Inferior parietal cortex (tissue), 1 donor: ENCODE measurements around the gene LITAF.
"Not testable (repeated sequence)": the region's sequence is repeated elsewhere in the genome, so short reads cannot be mapped to it uniquely, and the experiment has no call there.

Experiments
- DNase-seq: peaks from one replicate; pipeline ENCODE4 v3.0.0-alpha.2; 2016; ENCODE audit errors: extremely low spot score

Gene LITAF

DNA sequence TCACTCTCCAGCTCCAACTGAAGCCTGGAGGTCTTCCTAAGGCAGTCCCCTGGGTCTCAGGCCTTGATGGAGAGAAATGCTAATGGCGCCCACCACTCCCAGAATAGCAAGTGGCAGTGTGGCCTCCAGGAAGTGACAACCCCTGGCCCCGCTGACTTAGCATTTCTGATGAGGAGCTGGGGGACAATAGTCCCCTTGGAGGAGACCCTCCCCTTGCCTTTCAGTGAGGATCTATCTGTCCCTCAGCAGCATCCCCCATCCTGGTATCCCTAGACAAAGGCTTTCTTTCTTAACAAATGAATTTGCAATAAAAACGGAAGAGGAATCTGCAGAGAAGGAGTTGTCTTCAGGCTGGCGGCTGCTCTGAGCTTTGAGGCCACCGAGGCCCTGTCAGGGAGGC is 68.8 kb downstream of the LITAF start:
- no peak for DNase-seq

GRCh38 chr16:11515540-11516430 is 70.9 kb downstream of the LITAF start:
- DNase-seq, result no peak

- DNase-seq, result no peak
These were observed 72.4 kb downstream of the LITAF start for GRCh38 chr16:11514283-11514682.

GRCh38 chr16:11513366-11513765 is 73.4 kb downstream of the LITAF start:
- DNase-seq, result not testable (repeated sequence)

- no peak for DNase-seq
These were observed 74.9 kb downstream of the LITAF start for GRCh38 chr16:11511801-11512200.

DNA sequence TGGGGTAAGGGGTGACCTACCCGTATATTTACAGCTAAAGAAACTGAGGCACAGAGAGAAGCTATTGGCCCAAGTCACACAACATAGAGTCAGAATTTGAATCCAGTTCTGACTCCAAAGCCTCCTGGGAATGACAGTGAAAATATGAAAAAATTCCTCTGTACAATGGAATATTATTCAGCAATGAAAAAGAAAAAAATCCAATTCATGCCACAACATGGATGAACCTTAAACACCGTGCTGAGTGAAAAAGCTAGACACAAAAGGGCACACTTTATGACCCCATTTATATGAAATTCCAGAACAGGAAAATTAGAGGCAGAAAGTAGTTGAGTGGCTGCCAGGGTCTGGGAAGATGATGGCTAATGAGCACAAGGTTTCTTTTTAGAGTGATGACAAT is 75.4 kb downstream of the LITAF start:
- no peak for DNase-seq

DNA sequence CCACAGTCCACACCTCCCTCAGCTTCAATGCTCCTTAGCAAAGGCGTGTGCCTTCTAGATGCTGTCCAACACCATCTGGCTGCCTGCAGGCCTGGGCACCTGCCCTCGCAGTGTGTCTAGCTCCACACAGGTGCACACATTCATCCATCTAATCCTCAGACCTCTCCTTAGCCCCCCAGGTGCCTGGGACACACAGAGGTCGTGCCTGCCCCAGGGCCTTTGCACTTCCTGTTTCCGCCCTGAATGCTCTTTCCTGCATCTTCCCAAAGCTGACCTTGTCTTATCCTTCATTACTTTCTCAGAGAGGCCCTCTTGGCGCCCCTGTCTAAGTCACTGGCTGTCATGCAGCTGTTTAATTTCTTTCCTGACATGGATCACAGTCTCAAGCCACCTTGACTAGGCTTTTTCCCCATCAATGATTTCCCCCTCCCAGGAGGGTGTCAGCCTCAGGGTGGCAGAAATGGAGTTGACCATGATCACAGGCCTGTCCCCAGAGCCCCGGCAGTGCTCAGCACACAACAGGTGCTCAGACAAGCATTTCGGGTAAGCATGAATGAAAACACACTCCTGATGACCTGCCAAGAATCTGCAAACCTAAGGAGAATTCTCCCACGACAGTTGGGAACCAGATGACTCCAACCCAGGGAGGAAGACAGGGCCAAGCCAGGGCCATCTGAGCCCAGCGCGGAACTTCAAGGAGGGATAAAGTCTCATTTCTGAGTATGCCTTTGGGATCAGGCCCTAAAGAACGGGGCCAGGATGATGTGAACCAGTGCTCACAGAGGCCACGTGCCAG is 76.3 kb downstream of the LITAF start:
- no peak for DNase-seq

DNA sequence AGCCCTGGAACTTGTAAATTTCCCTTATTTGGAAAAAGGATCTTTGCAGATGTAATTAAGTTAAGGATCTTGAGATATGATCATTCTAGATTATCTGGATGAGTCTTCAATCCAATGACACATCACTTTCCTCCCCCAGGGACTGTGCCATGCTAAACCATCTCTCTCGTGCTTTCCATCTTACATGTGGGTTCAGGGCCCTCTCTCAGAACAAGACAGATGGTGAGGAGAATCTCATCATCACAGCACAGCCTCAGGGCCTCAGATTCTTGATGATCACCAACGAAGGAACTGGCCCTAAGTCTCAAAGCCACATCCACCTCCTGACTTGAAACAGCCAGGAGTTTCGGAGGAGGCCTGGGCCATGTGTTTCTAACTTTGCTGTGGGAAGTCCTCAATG is 78.7 kb downstream of the LITAF start:
- DNase-seq, result no peak

DNA sequence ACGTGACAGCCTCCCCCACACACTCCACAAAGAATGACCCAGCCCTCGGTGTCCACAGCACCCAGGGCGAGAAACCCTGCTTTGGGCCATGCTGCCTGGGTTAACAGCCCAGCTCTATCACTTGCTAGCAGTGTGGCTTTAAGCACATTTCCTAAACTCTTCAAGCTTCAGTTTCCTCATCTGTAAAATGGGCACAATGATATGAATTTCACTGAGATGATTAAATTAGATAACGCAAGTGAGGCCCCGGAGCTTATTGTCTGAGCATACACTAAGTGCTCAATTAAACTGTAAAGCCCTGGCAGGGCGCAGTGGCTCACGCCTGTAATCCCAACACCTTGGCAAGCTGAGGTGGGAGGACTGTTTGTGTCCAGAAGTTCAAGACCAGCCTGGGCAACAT is 79.4 kb downstream of the LITAF start:
- no peak for DNase-seq

DNA sequence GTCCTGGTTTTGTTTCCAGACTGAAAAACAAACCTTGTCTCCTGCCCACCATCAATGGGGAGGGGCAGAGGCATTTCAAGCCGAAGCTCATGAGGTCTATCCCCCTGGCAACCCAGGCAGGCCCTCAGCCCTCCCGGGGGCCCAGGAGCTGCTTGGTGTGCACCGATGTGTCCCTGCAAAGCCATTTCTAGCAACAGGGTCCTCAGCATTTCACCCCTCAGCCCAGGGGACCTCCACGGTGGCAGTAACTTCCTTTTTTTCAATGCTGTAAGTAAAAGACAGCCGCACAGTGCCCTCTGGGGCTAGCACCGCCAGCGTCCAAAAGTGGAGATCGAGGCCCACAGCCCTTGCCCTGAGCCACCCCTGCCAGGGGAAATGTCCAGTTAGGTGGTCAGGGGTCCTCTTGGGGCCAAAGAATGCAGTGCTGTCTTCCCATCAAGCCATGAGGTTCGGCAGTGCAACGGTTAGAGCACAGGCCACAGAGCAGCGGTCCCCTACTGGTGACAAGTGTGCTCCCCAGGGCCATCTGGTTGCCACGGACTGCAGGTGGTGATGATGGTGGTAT is 79.9 kb downstream of the LITAF start:
- no peak for DNase-seq

DNA sequence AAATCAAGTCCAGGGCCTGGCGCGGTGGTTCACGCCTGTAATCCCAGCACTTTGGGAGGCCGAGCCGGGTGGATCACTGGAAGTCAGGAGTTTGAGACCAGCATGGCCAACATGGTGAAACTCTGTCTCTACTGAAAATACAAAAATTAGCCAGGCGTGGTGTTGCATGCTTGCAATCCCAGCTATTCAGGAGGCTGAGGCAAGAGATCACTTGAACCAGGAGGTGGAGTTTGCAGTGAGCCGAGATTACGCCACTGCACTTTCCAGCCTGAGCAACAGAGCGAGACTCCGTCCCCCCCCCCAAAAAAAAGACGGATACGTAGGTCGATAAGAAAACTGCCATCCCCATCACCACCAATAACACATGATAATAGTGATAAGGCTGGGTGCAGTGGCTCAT is 82.5 kb downstream of the LITAF start:
- DNase-seq, result not testable (repeated sequence)

GRCh38 chr16:11503566-11503965 is 83.2 kb downstream of the LITAF start:
- DNase-seq, result no peak

DNA sequence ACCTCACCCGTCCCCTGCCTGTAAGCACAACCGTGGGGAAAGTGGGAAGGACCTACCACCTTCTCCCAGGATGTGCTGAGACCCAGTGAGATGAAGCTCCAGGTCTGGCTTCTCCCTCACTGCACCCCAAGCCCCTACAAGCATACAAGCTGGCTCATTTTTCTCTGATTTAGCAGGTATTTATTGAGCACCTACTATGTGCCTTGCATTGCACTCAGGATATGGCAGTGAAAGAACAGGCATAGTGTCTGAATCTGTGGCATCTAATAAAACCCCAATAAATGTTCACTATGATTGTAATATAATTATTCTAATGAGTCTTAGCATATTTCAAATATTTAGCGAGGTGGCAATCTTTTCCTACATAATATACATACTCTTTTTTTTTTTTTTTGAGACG is 84.5 kb downstream of the LITAF start:
- DNase-seq, result no peak

DNA sequence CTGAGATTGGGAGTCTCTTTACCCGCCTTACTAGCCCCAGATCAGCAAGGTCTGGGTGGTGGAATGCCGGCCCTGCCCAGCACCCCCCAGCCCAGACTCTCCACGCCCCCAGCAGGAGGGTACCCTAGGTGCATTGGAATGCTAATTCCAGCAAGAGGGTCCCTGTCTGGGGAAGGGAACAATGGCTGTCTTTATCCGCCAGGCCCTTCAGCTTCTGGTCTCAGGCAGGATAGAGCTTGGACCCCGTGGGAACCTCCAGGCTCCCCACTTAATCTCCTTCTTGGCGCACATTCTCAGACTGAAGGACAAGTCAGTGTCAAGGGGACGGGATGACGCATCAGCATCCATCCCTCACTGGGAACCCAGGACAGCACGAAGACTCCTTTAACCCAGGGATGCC is 85.1 kb downstream of the LITAF start:
- DNase-seq, result no peak

DNA sequence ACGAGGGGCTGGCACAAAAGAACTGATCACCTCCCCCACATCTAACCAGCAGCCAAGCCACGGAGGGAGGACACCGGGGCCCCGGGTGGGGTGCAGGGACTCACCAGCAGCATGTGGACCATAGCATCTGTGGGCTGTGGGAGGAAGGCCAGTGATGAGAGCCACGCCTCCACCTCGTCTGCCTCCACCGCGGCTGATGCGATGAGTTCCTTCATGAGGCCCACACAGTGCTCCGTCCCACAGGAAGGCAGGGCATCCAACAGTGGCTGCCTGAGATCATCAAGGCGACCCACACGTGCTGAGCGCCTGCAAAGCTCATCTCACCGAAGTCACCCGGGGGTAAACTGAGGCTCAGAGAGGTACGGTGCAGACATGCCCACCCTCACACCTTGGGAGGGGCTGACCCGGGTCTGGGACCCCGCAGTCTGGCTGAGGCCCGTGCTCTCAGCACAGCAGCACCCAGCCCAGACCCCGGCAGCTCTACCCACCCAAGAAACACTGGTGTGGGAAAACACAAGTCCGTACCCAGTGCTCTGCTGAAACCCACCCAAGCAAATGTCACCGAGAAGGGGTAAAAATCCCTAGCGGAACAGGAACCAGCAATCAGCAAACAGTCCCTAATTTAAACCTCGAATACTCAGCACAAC is 85.9 kb downstream of the LITAF start:
- DNase-seq, result no peak

- DNase-seq, result no peak
These were observed 87.2 kb downstream of the LITAF start for GRCh38 chr16:11499295-11500089.

GRCh38 chr16:11498683-11499082 is 88.0 kb downstream of the LITAF start:
- DNase-seq, result no peak

GRCh38 chr16:11497851-11498289 is 88.8 kb downstream of the LITAF start:
- DNase-seq, result no peak
